ENCODE data around the gene DLGAP1.

The DLGAP1 gene

GRCh38 chr18:3579701-3580100, 875.4 kb downstream of the DLGAP1 start:
- DNase-seq, result peak; percentile 23

DNA sequence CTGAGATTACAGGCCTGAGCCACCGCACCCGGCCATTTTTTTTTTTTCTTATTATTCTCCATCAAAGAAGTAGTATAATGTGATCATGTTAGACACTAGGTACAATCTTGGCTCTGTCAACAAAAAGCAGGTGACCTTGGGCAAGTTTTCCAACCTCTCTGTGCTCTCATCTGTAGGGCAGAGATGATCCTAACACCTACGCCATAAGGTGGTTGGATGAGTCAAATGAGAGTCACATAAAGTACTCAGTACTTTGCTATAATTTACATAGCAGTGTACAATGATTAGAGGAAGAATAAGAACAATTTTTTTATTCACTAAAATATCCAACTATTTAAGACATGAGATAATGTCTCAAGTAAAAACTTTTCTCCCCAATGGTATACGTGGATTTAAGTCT, 876.5 kb downstream of the DLGAP1 start:
- DNase-seq, result no peak

DNA sequence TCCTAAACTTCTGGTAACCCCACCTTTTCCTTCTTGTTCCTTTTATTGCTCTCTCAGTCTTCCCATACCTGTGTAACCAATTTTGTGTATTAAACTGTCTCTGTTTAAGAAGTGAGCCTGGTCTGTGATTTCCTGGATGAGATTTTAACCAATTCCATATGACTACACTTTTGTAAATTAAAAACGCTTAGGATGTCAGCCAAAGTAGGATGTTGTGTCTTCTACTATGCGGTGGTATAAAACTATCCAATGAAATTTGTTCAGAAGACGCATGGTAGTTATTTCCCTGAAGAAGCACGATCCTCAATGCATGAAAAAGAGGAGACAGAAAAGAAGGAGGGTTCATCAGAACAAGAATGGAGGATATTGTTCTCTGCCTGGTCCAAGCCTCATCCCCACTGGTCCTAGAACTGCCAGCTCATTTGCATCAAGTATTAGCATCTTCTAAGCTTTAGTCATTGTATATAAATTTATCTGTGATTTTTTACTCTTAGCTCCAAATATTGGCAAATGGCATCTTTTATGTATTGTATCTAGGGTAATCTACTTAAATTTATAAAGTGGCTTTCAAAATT, 877.7 kb downstream of the DLGAP1 start:
- DNase-seq, result no peak

DNA sequence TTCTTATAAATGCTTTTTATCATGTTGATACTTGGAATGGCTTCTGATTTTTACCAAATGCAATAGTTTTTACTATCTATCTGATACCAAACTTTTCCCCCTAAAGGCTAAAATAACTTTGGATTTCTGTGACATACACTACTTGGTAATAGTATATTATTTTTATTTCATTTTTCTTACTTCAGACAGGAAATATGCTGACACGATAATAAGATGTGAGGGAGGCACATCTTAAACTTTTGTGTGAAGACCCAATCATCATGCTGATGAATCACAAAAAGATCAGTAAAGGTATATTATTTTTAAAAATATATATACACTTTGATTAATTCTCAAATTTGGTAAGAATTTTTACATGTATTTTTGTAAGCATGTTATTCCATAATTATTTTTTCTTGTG, 882.3 kb downstream of the DLGAP1 start:
- no peak for DNase-seq

GRCh38 chr18:3566851-3567250, 888.3 kb downstream of the DLGAP1 start:
- DNase-seq, result no peak

- no peak for DNase-seq
Measured at GRCh38 chr18:3560755-3561154, 894.4 kb downstream of the DLGAP1 start.

- no peak for DNase-seq
Measured at GRCh38 chr18:3554811-3555427, 900.2 kb downstream of the DLGAP1 start.

DNA sequence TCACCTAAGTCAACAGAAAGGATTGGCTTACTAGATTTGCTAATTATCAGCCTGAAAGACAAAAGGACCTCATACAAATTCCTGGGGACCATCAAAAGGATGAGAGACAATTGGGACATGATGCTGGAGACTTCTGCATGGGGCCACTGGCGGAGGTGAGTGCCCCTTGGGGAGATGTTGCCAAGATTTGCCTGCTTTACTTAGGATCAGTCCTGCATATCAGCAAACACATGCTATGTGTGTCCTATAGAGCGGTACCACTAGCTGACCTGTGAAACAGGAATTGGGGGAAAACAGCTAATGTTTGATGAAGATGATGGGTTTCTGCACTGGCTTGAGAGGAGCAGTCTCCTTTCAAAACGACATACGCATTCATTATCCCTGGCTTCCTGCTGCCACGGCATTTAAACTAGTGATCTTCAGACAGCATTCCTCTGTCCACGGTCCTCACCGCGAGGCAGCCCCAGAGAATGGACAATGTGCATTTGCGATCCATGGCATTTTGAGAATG, 901.0 kb downstream of the DLGAP1 start:
- no peak for DNase-seq

- DNase-seq, result no peak
Measured at GRCh38 chr18:3552305-3552704, 902.8 kb downstream of the DLGAP1 start.

DNA sequence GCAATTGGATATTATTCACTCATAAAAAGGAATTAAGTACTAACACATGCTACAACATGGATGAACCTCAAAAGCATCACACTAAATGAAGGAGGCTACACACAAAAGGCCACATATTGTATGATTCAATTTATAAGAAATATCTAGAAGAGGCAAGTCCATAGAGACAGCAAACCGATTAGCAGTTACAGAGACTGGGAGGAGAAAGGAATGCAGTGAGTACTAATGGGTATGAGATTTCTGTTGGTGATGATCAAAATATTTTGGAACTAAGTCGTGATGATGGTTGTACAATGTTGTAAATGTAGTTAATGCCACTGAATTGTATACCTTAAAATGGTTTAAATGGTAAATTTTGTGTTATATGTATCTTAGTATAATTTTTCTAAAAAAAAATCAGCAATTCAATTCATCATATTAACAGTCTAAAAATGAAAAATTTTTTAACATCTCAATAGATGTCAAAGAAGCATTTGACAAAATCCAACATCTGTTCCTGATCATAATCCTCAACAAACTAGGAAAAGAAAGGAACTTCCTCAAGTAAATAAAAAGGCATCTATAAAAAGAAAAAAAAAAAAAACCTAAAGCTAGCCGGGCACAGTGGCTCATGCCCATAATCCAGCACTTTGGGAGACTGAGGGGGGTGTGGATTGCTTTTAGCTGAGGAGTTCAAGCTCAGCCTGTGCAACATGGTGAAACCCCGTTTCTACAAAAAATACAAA, 907.1 kb downstream of the DLGAP1 start:
- DNase-seq, result no peak

- DNase-seq, result no peak
Measured at GRCh38 chr18:3546106-3546505, 909.0 kb downstream of the DLGAP1 start.

DNA sequence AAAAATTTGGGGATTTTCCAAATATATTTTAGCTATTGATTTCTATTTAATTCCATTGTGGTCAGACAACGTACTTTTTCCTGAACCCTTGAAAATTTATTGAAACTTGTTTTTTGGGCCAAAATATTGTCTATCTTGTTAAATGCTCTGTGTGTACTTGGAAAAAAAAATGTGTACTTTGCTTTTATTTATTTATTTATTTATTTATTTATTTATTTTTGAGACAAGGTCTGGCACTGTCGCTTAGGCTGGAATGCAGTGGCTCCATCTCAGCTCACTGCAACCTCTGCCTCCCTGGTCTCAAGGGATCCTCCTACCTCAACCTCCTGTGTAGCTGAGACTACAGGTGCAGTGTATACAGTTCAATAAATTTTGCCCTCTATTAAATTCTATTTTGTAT, 910.6 kb downstream of the DLGAP1 start:
- no peak for DNase-seq

DNA sequence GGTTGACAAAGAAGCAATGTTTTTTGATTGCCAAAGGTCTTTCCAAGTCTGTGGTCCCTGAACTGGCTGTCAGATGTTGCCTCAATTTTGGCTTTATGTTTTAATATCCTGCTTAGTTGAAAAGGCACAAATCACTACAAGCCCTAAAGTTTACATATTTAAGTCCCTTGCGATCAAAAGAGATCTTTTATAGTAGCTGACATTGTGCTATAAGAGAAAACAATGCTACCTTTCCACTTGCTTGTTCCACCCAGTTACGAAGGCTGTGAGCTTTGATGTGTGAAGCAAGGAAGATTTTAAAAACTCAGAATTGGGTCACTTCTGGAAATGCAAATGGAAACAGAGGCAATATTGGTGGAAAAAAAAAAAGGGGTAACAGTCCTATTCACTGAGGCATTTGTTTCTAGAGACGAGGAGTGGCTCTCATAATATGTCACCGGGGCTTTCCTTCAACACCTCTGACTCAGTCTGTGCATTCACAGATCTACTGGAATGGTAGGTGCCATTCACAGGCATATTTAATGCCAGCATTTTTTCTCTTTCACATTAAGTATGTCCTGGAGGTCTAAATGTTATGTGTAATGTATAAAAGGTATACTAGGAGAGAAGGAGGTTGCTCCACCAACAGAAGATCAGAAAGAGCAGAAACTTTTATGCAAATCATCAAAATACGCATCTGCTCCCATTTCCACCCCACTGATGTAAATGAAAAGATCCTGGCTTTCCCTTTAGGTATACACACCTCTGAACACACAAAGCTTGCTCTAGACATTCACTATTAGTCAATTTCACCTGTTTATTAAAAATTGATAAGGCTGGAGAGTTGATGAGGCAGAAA, 913.3 kb downstream of the DLGAP1 start:
- DNase-seq, result no peak

DNA sequence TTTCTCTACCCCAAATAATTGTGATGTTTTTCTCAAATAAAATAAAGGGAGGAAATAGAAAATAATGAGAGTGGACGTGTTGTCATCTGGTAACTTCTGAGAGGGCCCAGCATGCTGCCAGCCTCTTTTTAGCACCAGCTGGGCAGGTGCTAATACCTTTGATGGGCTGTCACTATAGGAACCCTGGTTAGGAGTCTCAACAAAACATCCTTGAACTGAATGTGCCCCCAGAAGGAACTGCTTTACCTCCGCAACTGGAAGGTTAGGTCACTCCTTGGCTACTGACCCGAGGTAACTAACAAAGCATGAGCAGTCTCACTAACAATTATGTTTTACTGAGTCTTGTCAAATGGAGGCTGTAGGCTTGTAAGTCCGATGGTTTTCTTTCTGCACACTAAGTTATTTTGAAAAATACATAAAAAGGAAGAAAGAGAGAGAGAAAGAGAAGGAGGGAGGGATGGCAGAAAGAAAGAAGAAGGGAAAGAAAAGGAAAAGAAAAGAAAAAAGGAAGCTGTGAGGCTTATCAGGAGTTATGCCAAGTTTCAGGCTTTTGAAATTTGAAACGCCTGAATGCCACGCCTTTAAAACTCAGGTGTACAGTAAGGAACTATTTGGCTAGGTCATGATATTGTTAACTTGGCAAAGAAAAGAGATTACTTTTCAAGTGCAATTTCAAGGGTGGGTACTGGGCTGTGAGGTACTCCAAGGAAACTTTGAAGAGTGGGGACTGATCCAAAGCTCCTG, 914.1 kb downstream of the DLGAP1 start:
- DNase-seq, result peak; percentile 21

- DNase-seq, result no peak
Measured at GRCh38 chr18:3538954-3539617, 916.0 kb downstream of the DLGAP1 start.

- no peak for DNase-seq
Measured at GRCh38 chr18:3538456-3538855, 916.7 kb downstream of the DLGAP1 start.

GRCh38 chr18:3530807-3531206, 924.3 kb downstream of the DLGAP1 start:
- no peak for DNase-seq

- DNase-seq, result no peak
Measured at GRCh38 chr18:3529601-3530000, 925.5 kb downstream of the DLGAP1 start.

DNA sequence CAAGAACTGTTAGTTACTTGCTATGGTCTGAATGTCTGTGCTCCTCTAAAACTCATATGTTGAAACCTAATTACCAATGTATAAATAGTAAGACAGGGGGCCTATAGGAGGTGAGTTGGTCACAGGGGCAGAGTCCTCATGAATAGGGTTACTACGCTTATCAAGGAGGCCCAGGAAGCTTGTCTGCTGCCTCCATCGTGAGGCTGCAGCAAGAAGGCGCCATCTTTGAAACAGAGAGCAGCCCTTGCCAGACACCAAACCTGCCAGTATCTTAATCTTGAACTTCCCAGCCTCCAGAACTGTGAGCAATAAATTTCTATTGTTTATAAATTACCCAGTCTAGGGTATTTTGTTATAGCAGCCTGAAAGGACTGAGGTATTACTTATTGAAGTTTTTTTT, 926.0 kb downstream of the DLGAP1 start:
- DNase-seq, result no peak

- DNase-seq, result no peak
Measured at GRCh38 chr18:3528231-3528630, 926.9 kb downstream of the DLGAP1 start.

All from right kidney (tissue), 1 donor.